HepG2 (cell line): Measurements from ENCODE around the gene PAQR5. TPM values are rescaled to one million over a fixed set of nuclear protein-coding genes. Genes with fewer than 3 reads are reported as not detected.

Experiments
- DBP ChIP-seq: sonication (generic); formaldehyde crosslinking; IDR thresholded peaks from 2 replicates; pipeline ENCODE4 v1.4.0; 2020; ENCODE audit warnings: missing genetic modification reagents; ENCODE audit errors: not compliant biosample characterization
- ERF ChIP-seq: IDR thresholded peaks from 2 replicates; pipeline ENCODE4 v1.6.1; 2018; ENCODE audit warnings: missing biosample characterization, missing genetic modification reagents
- FOSL1 ChIP-seq: sonication (generic); formaldehyde crosslinking; IDR thresholded peaks from 2 replicates; pipeline ENCODE4 v1.9.0; 2021; ENCODE audit warnings: missing genetic modification reagents, borderline replicate concordance
- HIC2 ChIP-seq: sonication (generic); formaldehyde crosslinking; IDR thresholded peaks from 2 replicates; pipeline ENCODE4 v1.9.0; 2022; ENCODE audit warnings: low read depth, missing genetic modification reagents
- MIER2 ChIP-seq: IDR thresholded peaks from 2 replicates; pipeline ENCODE4 v1.6.1; 2016; ENCODE audit warnings: missing biosample characterization, missing genetic modification reagents
- NBN ChIP-seq: fragments of 450-650 bp; conservative IDR thresholded peaks from 2 replicates; pipeline ENCODE4 v1.6.1; 2017
- NFYB ChIP-seq: sonication (generic); formaldehyde crosslinking; IDR thresholded peaks from 2 replicates; pipeline ENCODE4 v1.4.0; 2020; ENCODE audit warnings: missing genetic modification reagents
- PHF20 ChIP-seq: sonication (generic); formaldehyde crosslinking; IDR thresholded peaks from 2 replicates; pipeline ENCODE4 v1.5.0; 2020; ENCODE audit warnings: mild to moderate bottlenecking, missing genetic modification reagents
- RBFOX2 ChIP-seq: fragments of 200-400 bp; formaldehyde crosslinking; IDR thresholded peaks from 2 replicates; pipeline ENCODE4 v1.6.1; 2017; ENCODE audit warnings: low read depth, mild to moderate bottlenecking, low read length
- SP1 ChIP-seq, 2 experiments: fragments of 450-650 bp in 1 of 2; sonication (generic) in 1 of 2; formaldehyde crosslinking in 1 of 2; IDR thresholded peaks; 2 replicates each; pipeline versions ENCODE4 v1.4.0 to v1.6.1; 2016 to 2020; ENCODE audit warnings: missing genetic modification reagents in 1 of 2
- ZNF3 ChIP-seq: IDR thresholded peaks from 2 replicates; pipeline ENCODE4 v1.7.0; 2017; ENCODE audit warnings: inconsistent platforms
- ZNF30 ChIP-seq: sonication (generic); formaldehyde crosslinking; IDR thresholded peaks from 2 replicates; pipeline ENCODE4 v1.5.0; 2020; ENCODE audit warnings: mild to moderate bottlenecking, missing genetic modification reagents
- ZXDC ChIP-seq: sonication (generic); formaldehyde crosslinking; IDR thresholded peaks from 2 replicates; pipeline ENCODE4 v1.5.0; 2020; ENCODE audit warnings: mild to moderate bottlenecking, missing genetic modification reagents
- polyA plus RNA-seq, 8 experiments: library from polyadenylated mRNA; depleted of rRNA in 3 of 8; stranded (reverse) in 7 of 8; unstranded in 1 of 8; fragments of >200 nt; fragmentation: Illumina TruSeq in 4 of 8; extraction: Trizol in 4 of 8; gene quantifications; 2 replicates each; pipeline versions ENCODE4 v1.2.1 to v1.2.3, GENCODE V29; 2011 to 2016; ENCODE audit warnings: low read depth in 4 of 8, missing spikeins in 1 of 8, mixed read lengths in 1 of 8; ENCODE audit not compliant: insufficient read depth in 1 of 8
- total RNA-seq, 5 experiments: library from RNA; depleted of rRNA; stranded (reverse); fragments of >200 nt; fragmentation: Illumina TruSeq; extraction: Trizol; gene quantifications; 2 replicates each; pipeline ENCODE4 v1.2.3, GENCODE V29; 2016; ENCODE audit warnings: low read depth in 1 of 5
- TF ChIP-seq, protein P1 (sequence below): sonication (generic); formaldehyde crosslinking; IDR thresholded peaks from 2 replicates; pipeline ENCODE4 v1.5.0; 2020; ENCODE audit warnings: mild to moderate bottlenecking, missing genetic modification reagents, moderate library complexity
- TF ChIP-seq, protein P2 (sequence below): sonication (generic); formaldehyde crosslinking; IDR thresholded peaks from 2 replicates; pipeline ENCODE4 v1.4.0; 2020; ENCODE audit warnings: mild to moderate bottlenecking, missing genetic modification reagents
- TF ChIP-seq, protein P3 (sequence below): sonication (generic); formaldehyde crosslinking; IDR thresholded peaks from 2 replicates; pipeline ENCODE4 v1.8.0; 2022; ENCODE audit warnings: mild to moderate bottlenecking, missing genetic modification reagents, moderate library complexity

Gene PAQR5
- total and polyA plus RNA-seq, 2 of the 13 experiments (the other 11 are each of a cell fraction or from before 2014, with no cell fraction given), result 0.53 to 1.3 TPM

DNA sequence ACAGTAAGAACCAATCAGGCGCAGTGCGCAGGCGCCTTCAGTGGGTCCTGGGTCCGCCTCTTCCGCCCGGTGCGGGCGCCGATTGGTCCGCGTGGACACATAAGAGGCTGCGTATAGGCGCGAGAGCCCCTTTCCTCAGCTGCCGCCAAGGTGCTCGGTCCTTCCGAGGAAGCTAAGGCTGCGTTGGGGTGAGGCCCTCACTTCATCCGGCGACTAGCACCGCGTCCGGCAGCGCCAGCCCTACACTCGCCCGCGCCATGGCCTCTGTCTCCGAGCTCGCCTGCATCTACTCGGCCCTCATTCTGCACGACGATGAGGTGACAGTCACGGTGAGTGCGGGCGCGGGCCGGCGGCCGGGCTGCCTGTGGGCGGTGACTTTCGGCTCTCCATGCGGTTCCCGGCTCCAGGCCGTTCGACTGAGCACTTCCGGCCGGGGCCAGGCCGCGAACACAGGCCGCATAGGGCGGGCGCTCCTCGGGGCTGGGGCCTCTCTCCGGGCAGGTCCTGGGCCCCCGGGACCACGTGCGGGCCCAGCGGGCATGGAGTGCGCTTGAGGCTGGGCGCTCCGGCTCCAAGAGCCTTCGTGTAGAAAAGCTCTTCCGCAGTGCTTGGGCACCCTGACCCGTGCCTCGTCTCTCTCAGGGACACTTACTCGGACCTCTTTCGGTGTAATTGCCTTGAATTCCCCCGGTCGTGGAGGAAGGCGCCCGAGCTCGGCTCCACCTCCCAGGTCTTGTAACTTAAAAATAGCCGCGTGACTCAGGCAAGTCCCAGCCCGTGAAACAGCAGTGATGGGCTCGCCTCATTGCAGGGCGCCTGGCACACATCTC is 154.2 kb downstream of the PAQR5 start, which contains the start of gene RPLP1 (continued):
- TF ChIP-seq ZNF3 (no peak), ERF (CRISPR knock-in tag) (peak; percentile 88), ZNF30 (CRISPR knock-in tag) (no peak), RBFOX2 (peak; percentile 99), PHF20 (CRISPR knock-in tag) (peak; percentile 59), NFYB (CRISPR knock-in tag) (peak; percentile 88), NBN (no peak), ZXDC (CRISPR knock-in tag) (no peak; the same call in 1 of the 2 replicates), HIC2 (CRISPR knock-in tag) (no peak), SP1 (IDR thresholded peaks at IDR 0.05) (no peak), SP1 (CRISPR knock-in tag; IDR thresholded peaks at IDR 0.05) (peak; percentile 40; the same call in 1 of the 2 replicates), MIER2 (no peak), FOSL1 (CRISPR knock-in tag) (no peak; the same call in 1 of the 2 replicates), DBP (CRISPR knock-in tag) (peak; percentile 42)
- TF ChIP-seq, protein P1, sequence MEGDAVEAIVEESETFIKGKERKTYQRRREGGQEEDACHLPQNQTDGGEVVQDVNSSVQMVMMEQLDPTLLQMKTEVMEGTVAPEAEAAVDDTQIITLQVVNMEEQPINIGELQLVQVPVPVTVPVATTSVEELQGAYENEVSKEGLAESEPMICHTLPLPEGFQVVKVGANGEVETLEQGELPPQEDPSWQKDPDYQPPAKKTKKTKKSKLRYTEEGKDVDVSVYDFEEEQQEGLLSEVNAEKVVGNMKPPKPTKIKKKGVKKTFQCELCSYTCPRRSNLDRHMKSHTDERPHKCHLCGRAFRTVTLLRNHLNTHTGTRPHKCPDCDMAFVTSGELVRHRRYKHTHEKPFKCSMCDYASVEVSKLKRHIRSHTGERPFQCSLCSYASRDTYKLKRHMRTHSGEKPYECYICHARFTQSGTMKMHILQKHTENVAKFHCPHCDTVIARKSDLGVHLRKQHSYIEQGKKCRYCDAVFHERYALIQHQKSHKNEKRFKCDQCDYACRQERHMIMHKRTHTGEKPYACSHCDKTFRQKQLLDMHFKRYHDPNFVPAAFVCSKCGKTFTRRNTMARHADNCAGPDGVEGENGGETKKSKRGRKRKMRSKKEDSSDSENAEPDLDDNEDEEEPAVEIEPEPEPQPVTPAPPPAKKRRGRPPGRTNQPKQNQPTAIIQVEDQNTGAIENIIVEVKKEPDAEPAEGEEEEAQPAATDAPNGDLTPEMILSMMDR, result no peak
- TF ChIP-seq, protein P2, sequence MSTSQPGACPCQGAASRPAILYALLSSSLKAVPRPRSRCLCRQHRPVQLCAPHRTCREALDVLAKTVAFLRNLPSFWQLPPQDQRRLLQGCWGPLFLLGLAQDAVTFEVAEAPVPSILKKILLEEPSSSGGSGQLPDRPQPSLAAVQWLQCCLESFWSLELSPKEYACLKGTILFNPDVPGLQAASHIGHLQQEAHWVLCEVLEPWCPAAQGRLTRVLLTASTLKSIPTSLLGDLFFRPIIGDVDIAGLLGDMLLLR, result peak; percentile 71; the same call in 1 of the 2 replicates
- TF ChIP-seq, protein P3, sequence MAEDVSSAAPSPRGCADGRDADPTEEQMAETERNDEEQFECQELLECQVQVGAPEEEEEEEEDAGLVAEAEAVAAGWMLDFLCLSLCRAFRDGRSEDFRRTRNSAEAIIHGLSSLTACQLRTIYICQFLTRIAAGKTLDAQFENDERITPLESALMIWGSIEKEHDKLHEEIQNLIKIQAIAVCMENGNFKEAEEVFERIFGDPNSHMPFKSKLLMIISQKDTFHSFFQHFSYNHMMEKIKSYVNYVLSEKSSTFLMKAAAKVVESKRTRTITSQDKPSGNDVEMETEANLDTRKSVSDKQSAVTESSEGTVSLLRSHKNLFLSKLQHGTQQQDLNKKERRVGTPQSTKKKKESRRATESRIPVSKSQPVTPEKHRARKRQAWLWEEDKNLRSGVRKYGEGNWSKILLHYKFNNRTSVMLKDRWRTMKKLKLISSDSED (CRISPR knock-in tag), result no peak
